GM23338 (cell line): ENCODE measurements around the gene PRDM11. TPM values are rescaled to one million over a fixed set of nuclear protein-coding genes. Genes with fewer than 3 reads are reported as not detected.

Source experiments
- EZH2 ChIP-seq: fragments of 200-600 bp; sonication (generic); IDR thresholded peaks from one replicate; pipeline ENCODE4 v1.8.0; 2017; ENCODE audit warnings: antibody characterized with exemption, mild to moderate bottlenecking, low read depth; ENCODE audit not compliant: unreplicated experiment
- ZNF331 ChIP-seq: fragments of 250-450 bp; sonication (Bioruptor Pico); IDR thresholded peaks from 2 replicates; pipeline ENCODE4 v1.5.0; 2020; ENCODE audit warnings: low read depth, mild to moderate bottlenecking, moderate library complexity
- polyA plus RNA-seq: library from polyadenylated mRNA; unstranded; fragments of >200 nt; fragmentation: Nextera tagmentation; extraction: Ambion mirVana; gene quantifications from 2 replicates; pipeline ENCODE4 v1.2.1, GENCODE V29; 2016
- total RNA-seq: library from RNA; depleted of rRNA; stranded (reverse); fragments of >200 nt; shearing (Covaris generic); gene quantifications from 2 replicates; pipeline ENCODE4 v1.2.3, GENCODE V29; 2014
- TF ChIP-seq, protein P1 (sequence below): fragments of 250-450 bp; sonication (Bioruptor Pico); IDR thresholded peaks from 2 replicates; pipeline ENCODE4 v1.5.0; 2020; ENCODE audit warnings: mild to moderate bottlenecking, moderate library complexity
- TF ChIP-seq, protein P2 (sequence below): IDR thresholded peaks from 2 replicates; pipeline ENCODE4 v1.6.1; 2016; ENCODE audit warnings: antibody characterized with exemption
- TF ChIP-seq, protein P3 (sequence below): IDR thresholded peaks from one replicate; pipeline ENCODE4 v1.6.1; 2018; ENCODE audit warnings: antibody characterized with exemption; ENCODE audit not compliant: unreplicated experiment

The PRDM11 gene
- total and polyA plus RNA-seq, 2 experiments from 2014 or later = 0.97 to 10.4 TPM

DNA sequence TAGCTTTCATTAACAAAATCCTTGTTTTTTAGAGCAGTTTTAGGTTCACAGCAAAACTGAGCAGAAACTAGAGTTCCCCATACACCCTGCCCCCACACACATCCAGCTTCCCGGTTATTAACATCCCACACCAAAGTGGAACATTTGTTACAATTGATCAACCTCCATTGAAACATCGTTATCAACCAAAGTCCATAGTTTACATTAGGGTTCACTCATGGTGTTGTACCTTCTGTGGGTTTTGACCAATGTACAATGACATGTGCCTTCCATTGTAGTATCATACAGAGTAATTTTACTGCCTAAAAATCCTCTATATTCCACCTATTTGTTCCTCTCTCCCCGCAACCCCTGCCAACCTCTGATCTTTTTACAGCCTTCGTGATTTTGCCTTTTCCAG, 28.5 kb downstream of the PRDM11 start (continued):
- TF ChIP-seq, protein P1, sequence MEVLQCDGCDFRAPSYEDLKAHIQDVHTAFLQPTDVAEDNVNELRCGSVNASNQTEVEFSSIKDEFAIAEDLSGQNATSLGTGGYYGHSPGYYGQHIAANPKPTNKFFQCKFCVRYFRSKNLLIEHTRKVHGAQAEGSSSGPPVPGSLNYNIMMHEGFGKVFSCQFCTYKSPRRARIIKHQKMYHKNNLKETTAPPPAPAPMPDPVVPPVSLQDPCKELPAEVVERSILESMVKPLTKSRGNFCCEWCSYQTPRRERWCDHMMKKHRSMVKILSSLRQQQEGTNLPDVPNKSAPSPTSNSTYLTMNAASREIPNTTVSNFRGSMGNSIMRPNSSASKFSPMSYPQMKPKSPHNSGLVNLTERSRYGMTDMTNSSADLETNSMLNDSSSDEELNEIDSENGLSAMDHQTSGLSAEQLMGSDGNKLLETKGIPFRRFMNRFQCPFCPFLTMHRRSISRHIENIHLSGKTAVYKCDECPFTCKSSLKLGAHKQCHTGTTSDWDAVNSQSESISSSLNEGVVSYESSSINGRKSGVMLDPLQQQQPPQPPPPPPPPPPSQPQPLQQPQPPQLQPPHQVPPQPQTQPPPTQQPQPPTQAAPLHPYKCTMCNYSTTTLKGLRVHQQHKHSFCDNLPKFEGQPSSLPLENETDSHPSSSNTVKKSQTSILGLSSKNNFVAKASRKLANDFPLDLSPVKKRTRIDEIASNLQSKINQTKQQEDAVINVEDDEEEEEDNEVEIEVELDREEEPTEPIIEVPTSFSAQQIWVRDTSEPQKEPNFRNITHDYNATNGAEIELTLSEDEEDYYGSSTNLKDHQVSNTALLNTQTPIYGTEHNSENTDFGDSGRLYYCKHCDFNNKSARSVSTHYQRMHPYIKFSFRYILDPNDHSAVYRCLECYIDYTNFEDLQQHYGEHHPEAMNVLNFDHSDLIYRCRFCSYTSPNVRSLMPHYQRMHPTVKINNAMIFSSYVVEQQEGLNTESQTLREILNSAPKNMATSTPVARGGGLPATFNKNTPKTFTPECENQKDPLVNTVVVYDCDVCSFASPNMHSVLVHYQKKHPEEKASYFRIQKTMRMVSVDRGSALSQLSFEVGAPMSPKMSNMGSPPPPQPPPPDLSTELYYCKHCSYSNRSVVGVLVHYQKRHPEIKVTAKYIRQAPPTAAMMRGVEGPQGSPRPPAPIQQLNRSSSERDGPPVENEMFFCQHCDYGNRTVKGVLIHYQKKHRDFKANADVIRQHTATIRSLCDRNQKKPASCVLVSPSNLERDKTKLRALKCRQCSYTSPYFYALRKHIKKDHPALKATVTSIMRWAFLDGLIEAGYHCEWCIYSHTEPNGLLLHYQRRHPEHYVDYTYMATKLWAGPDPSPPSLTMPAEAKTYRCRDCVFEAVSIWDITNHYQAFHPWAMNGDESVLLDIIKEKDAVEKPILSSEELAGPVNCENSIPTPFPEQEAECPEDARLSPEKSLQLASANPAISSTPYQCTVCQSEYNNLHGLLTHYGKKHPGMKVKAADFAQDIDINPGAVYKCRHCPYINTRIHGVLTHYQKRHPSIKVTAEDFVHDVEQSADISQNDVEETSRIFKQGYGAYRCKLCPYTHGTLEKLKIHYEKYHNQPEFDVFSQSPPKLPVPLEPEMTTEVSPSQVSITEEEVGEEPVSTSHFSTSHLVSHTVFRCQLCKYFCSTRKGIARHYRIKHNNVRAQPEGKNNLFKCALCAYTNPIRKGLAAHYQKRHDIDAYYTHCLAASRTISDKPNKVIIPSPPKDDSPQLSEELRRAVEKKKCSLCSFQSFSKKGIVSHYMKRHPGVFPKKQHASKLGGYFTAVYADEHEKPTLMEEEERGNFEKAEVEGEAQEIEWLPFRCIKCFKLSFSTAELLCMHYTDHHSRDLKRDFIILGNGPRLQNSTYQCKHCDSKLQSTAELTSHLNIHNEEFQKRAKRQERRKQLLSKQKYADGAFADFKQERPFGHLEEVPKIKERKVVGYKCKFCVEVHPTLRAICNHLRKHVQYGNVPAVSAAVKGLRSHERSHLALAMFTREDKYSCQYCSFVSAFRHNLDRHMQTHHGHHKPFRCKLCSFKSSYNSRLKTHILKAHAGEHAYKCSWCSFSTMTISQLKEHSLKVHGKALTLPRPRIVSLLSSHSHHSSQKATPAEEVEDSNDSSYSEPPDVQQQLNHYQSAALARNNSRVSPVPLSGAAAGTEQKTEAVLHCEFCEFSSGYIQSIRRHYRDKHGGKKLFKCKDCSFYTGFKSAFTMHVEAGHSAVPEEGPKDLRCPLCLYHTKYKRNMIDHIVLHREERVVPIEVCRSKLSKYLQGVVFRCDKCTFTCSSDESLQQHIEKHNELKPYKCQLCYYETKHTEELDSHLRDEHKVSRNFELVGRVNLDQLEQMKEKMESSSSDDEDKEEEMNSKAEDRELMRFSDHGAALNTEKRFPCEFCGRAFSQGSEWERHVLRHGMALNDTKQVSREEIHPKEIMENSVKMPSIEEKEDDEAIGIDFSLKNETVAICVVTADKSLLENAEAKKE = no peak
- TF ChIP-seq, protein P2, sequence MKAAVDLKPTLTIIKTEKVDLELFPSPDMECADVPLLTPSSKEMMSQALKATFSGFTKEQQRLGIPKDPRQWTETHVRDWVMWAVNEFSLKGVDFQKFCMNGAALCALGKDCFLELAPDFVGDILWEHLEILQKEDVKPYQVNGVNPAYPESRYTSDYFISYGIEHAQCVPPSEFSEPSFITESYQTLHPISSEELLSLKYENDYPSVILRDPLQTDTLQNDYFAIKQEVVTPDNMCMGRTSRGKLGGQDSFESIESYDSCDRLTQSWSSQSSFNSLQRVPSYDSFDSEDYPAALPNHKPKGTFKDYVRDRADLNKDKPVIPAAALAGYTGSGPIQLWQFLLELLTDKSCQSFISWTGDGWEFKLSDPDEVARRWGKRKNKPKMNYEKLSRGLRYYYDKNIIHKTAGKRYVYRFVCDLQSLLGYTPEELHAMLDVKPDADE = no peak
- no peak for TF ChIP-seq ZNF331 (CRISPR knock-in tag)
- TF ChIP-seq EZH2 = no peak
- TF ChIP-seq, protein P3, sequence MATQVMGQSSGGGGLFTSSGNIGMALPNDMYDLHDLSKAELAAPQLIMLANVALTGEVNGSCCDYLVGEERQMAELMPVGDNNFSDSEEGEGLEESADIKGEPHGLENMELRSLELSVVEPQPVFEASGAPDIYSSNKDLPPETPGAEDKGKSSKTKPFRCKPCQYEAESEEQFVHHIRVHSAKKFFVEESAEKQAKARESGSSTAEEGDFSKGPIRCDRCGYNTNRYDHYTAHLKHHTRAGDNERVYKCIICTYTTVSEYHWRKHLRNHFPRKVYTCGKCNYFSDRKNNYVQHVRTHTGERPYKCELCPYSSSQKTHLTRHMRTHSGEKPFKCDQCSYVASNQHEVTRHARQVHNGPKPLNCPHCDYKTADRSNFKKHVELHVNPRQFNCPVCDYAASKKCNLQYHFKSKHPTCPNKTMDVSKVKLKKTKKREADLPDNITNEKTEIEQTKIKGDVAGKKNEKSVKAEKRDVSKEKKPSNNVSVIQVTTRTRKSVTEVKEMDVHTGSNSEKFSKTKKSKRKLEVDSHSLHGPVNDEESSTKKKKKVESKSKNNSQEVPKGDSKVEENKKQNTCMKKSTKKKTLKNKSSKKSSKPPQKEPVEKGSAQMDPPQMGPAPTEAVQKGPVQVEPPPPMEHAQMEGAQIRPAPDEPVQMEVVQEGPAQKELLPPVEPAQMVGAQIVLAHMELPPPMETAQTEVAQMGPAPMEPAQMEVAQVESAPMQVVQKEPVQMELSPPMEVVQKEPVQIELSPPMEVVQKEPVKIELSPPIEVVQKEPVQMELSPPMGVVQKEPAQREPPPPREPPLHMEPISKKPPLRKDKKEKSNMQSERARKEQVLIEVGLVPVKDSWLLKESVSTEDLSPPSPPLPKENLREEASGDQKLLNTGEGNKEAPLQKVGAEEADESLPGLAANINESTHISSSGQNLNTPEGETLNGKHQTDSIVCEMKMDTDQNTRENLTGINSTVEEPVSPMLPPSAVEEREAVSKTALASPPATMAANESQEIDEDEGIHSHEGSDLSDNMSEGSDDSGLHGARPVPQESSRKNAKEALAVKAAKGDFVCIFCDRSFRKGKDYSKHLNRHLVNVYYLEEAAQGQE = no peak
